ENCODE measurements around the gene VRK3. TPM values are rescaled to one million over a fixed set of nuclear protein-coding genes. Genes with fewer than 3 reads are reported as not detected.

The VRK3 gene
- total RNA-seq, 1 experiment from 2014 or later = 33.4 TPM

- TF ChIP-seq GABPB1 (CRISPR knock-in tag; IDR thresholded peaks at IDR 0.05) = peak; percentile 94
- TF ChIP-seq ZNF416 (CRISPR knock-in tag; IDR thresholded peaks at IDR 0.05) = peak; percentile 97
- TF ChIP-seq, protein P1, sequence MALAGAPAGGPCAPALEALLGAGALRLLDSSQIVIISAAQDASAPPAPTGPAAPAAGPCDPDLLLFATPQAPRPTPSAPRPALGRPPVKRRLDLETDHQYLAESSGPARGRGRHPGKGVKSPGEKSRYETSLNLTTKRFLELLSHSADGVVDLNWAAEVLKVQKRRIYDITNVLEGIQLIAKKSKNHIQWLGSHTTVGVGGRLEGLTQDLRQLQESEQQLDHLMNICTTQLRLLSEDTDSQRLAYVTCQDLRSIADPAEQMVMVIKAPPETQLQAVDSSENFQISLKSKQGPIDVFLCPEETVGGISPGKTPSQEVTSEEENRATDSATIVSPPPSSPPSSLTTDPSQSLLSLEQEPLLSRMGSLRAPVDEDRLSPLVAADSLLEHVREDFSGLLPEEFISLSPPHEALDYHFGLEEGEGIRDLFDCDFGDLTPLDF (CRISPR knock-in tag; IDR thresholded peaks at IDR 0.05) = peak; percentile 100
- TF ChIP-seq JUN (CRISPR knock-in tag; IDR thresholded peaks at IDR 0.05) = peak; percentile 100
- peak; percentile 98 for TF ChIP-seq ZNF671 (CRISPR knock-in tag; IDR thresholded peaks at IDR 0.05)
- TF ChIP-seq, protein P2, sequence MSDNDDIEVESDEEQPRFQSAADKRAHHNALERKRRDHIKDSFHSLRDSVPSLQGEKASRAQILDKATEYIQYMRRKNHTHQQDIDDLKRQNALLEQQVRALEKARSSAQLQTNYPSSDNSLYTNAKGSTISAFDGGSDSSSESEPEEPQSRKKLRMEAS (CRISPR knock-in tag; IDR thresholded peaks at IDR 0.05) = peak; percentile 100
- peak; percentile 100 for TF ChIP-seq ZNF219 (CRISPR knock-in tag; IDR thresholded peaks at IDR 0.05; ENCODE audit: borderline replicate concordance)
- TF ChIP-seq, protein P3, sequence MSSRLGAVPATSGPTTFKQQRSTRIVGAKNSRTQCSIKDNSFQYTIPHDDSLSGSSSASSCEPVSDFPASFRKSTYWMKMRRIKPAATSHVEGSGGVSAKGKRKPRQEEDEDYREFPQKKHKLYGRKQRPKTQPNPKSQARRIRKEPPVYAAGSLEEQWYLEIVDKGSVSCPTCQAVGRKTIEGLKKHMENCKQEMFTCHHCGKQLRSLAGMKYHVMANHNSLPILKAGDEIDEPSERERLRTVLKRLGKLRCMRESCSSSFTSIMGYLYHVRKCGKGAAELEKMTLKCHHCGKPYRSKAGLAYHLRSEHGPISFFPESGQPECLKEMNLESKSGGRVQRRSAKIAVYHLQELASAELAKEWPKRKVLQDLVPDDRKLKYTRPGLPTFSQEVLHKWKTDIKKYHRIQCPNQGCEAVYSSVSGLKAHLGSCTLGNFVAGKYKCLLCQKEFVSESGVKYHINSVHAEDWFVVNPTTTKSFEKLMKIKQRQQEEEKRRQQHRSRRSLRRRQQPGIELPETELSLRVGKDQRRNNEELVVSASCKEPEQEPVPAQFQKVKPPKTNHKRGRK (CRISPR knock-in tag; IDR thresholded peaks at IDR 0.05; ENCODE audit: borderline replicate concordance) = peak; percentile 100
- TF ChIP-seq, protein P4, sequence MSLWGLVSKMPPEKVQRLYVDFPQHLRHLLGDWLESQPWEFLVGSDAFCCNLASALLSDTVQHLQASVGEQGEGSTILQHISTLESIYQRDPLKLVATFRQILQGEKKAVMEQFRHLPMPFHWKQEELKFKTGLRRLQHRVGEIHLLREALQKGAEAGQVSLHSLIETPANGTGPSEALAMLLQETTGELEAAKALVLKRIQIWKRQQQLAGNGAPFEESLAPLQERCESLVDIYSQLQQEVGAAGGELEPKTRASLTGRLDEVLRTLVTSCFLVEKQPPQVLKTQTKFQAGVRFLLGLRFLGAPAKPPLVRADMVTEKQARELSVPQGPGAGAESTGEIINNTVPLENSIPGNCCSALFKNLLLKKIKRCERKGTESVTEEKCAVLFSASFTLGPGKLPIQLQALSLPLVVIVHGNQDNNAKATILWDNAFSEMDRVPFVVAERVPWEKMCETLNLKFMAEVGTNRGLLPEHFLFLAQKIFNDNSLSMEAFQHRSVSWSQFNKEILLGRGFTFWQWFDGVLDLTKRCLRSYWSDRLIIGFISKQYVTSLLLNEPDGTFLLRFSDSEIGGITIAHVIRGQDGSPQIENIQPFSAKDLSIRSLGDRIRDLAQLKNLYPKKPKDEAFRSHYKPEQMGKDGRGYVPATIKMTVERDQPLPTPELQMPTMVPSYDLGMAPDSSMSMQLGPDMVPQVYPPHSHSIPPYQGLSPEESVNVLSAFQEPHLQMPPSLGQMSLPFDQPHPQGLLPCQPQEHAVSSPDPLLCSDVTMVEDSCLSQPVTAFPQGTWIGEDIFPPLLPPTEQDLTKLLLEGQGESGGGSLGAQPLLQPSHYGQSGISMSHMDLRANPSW (CRISPR knock-in tag; conservative IDR thresholded peaks at IDR 0.05; ENCODE audit: low read depth) = peak; percentile 100
- TF ChIP-seq, protein P5, sequence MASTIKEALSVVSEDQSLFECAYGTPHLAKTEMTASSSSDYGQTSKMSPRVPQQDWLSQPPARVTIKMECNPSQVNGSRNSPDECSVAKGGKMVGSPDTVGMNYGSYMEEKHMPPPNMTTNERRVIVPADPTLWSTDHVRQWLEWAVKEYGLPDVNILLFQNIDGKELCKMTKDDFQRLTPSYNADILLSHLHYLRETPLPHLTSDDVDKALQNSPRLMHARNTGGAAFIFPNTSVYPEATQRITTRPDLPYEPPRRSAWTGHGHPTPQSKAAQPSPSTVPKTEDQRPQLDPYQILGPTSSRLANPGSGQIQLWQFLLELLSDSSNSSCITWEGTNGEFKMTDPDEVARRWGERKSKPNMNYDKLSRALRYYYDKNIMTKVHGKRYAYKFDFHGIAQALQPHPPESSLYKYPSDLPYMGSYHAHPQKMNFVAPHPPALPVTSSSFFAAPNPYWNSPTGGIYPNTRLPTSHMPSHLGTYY (CRISPR knock-in tag; IDR thresholded peaks at IDR 0.05) = peak; percentile 99
- TF ChIP-seq FOXP4 (CRISPR knock-in tag; IDR thresholded peaks at IDR 0.05) = peak; percentile 100
- TF ChIP-seq OVOL2 (CRISPR knock-in tag; IDR thresholded peaks at IDR 0.05; ENCODE audit: borderline replicate concordance) = no peak
- TF ChIP-seq USF2 (CRISPR knock-in tag; IDR thresholded peaks at IDR 0.05) = peak; percentile 86
- TF ChIP-seq, protein P6, sequence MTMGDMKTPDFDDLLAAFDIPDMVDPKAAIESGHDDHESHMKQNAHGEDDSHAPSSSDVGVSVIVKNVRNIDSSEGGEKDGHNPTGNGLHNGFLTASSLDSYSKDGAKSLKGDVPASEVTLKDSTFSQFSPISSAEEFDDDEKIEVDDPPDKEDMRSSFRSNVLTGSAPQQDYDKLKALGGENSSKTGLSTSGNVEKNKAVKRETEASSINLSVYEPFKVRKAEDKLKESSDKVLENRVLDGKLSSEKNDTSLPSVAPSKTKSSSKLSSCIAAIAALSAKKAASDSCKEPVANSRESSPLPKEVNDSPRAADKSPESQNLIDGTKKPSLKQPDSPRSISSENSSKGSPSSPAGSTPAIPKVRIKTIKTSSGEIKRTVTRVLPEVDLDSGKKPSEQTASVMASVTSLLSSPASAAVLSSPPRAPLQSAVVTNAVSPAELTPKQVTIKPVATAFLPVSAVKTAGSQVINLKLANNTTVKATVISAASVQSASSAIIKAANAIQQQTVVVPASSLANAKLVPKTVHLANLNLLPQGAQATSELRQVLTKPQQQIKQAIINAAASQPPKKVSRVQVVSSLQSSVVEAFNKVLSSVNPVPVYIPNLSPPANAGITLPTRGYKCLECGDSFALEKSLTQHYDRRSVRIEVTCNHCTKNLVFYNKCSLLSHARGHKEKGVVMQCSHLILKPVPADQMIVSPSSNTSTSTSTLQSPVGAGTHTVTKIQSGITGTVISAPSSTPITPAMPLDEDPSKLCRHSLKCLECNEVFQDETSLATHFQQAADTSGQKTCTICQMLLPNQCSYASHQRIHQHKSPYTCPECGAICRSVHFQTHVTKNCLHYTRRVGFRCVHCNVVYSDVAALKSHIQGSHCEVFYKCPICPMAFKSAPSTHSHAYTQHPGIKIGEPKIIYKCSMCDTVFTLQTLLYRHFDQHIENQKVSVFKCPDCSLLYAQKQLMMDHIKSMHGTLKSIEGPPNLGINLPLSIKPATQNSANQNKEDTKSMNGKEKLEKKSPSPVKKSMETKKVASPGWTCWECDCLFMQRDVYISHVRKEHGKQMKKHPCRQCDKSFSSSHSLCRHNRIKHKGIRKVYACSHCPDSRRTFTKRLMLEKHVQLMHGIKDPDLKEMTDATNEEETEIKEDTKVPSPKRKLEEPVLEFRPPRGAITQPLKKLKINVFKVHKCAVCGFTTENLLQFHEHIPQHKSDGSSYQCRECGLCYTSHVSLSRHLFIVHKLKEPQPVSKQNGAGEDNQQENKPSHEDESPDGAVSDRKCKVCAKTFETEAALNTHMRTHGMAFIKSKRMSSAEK (CRISPR knock-in tag; IDR thresholded peaks at IDR 0.05; ENCODE audit: borderline replicate concordance) = peak; percentile 97
- peak; percentile 100 for TF ChIP-seq KAT7 (CRISPR knock-in tag; IDR thresholded peaks at IDR 0.05; ENCODE audit: borderline replicate concordance)
- TF ChIP-seq ZNF232 (CRISPR knock-in tag; IDR thresholded peaks at IDR 0.05) = peak; percentile 100
- TF ChIP-seq E2F4 (CRISPR knock-in tag; IDR thresholded peaks at IDR 0.05; ENCODE audit: borderline replicate concordance, low read depth) = peak; percentile 100
- TF ChIP-seq HMGXB4 (CRISPR knock-in tag; IDR thresholded peaks at IDR 0.05) = peak; percentile 100
- peak; percentile 100 for TF ChIP-seq ZNF396 (CRISPR knock-in tag; IDR thresholded peaks at IDR 0.05; ENCODE audit: borderline replicate concordance)
- TF ChIP-seq MXD4 (CRISPR knock-in tag; IDR thresholded peaks at IDR 0.05; ENCODE audit: borderline replicate concordance) = peak; percentile 98
Observed at GRCh38 chr19:49987159-49987698, 37.9 kb downstream of the VRK3 start (continued).

Data from WTC11 (cell line).